HG03175 (cell line): Measurements from ENCODE around the gene FAHD2A.
"Not testable (repeated sequence)": the region's sequence is repeated elsewhere in the genome, so short reads cannot be mapped to it uniquely, and the experiment has no call there.

Experiments
- ATAC-seq: cut with Tn5 transposase; IDR thresholded peaks from one replicate; pipeline ENCODE4 v1.9.1; 2021; ENCODE audit warnings: mild to moderate bottlenecking, moderate library complexity; ENCODE audit not compliant: unreplicated experiment

FAHD2A gene

GRCh38 chr2:95389245-95390119 is 13.0 kb upstream of the FAHD2A start:
- peak; percentile 76 for ATAC-seq

GRCh38 chr2:95390272-95390880 is 12.1 kb upstream of the FAHD2A start:
- no peak for ATAC-seq

GRCh38 chr2:95390881-95391321 is 11.6 kb upstream of the FAHD2A start:
- no peak for ATAC-seq

- ATAC-seq = no peak
Observed at GRCh38 chr2:95391641-95392310, 10.7 kb upstream of the FAHD2A start.

GRCh38 chr2:95392320-95392719 is 10.2 kb upstream of the FAHD2A start:
- ATAC-seq = no peak

- ATAC-seq = no peak
Observed at GRCh38 chr2:95392730-95393455, 9.6 kb upstream of the FAHD2A start.

GRCh38 chr2:95393901-95394300 is 8.6 kb upstream of the FAHD2A start:
- no peak for ATAC-seq

- ATAC-seq = no peak
Observed at GRCh38 chr2:95399061-95399460, 3.4 kb upstream of the FAHD2A start.

- no peak for ATAC-seq
Observed at GRCh38 chr2:95401480-95401879, 1.0 kb upstream of the FAHD2A start.

- peak; percentile 22 for ATAC-seq
Observed at GRCh38 chr2:95402004-95402369, 521 bp upstream of the FAHD2A start.

- ATAC-seq = peak; percentile 10
Observed at GRCh38 chr2:95403204-95403721, 755 bp downstream of the FAHD2A start.

- ATAC-seq = not testable (repeated sequence)
Observed at GRCh38 chr2:95403824-95404223, 1.3 kb downstream of the FAHD2A start.

GRCh38 chr2:95404676-95405075 is 2.2 kb downstream of the FAHD2A start:
- not testable (repeated sequence) for ATAC-seq

- not testable (repeated sequence) for ATAC-seq
Observed at GRCh38 chr2:95411239-95411638, 8.7 kb downstream of the FAHD2A start.

- ATAC-seq = peak; percentile 83
Observed at GRCh38 chr2:95414015-95414594, 11.6 kb downstream of the FAHD2A start.

- ATAC-seq = not testable (repeated sequence)
Observed at GRCh38 chr2:95415138-95415537, 12.6 kb downstream of the FAHD2A start.

- ATAC-seq = not testable (repeated sequence)
Observed at GRCh38 chr2:95415561-95415960, 13.1 kb downstream of the FAHD2A start.

GRCh38 chr2:95427196-95427867 is 24.8 kb downstream of the FAHD2A start:
- ATAC-seq = not testable (repeated sequence)

GRCh38 chr2:95429748-95430467 is 27.4 kb downstream of the FAHD2A start:
- ATAC-seq = not testable (repeated sequence)
